ENCODE results near the gene CAPSL.
A peak's percentile ranks its signal among the peaks of the same experiment; 100 is the strongest.
"Not testable (repeated sequence)": the region's sequence is repeated elsewhere in the genome, so short reads cannot be mapped to it uniquely, and the experiment has no call there.

CAPSL gene

GRCh38 chr5:35938568-35939227 lies at the start of gene CAPSL:
TSS of gene CAPSL (minus strand) at chr5:35938622. CDS start at chr5:35921120, 17,502 bp downstream.
- no peak for DNase-seq

- DNase-seq: no peak
Observed at GRCh38 chr5:35987776-35988175, 49.4 kb upstream of the CAPSL start.

GRCh38 chr5:35979715-35980114 lies 41.3 kb upstream of the CAPSL start:
- no peak for DNase-seq

GRCh38 chr5:35976859-35977258 lies 38.4 kb upstream of the CAPSL start:
- DNase-seq: not testable (repeated sequence)

- DNase-seq: no peak
Observed at GRCh38 chr5:35974570-35974969, 36.1 kb upstream of the CAPSL start.

GRCh38 chr5:35971878-35972210 lies 33.4 kb upstream of the CAPSL start:
- no peak for DNase-seq

GRCh38 chr5:35971186-35971877 lies 32.9 kb upstream of the CAPSL start:
- no peak for DNase-seq

- DNase-seq: no peak
Observed at GRCh38 chr5:35963381-35963843, 25.0 kb upstream of the CAPSL start.

- no peak for DNase-seq
Observed at GRCh38 chr5:35960328-35960727, 21.9 kb upstream of the CAPSL start.

- no peak for DNase-seq
Observed at GRCh38 chr5:35956429-35956828, 18.0 kb upstream of the CAPSL start.

- DNase-seq: peak in 1 of 2 donors; percentile 3
Observed at GRCh38 chr5:35954175-35954574, 15.8 kb upstream of the CAPSL start.

GRCh38 chr5:35947085-35947484 lies 8.7 kb upstream of the CAPSL start:
- no peak for DNase-seq

GRCh38 chr5:35939639-35940038 lies 1.2 kb upstream of the CAPSL start:
- no peak for DNase-seq

- peak; percentile 64 to 76 for DNase-seq
Observed at GRCh38 chr5:35926389-35927051, 11.9 kb downstream of the CAPSL start.

GRCh38 chr5:35924950-35925722 lies 13.3 kb downstream of the CAPSL start:
- DNase-seq: peak; percentile 78 to 87

GRCh38 chr5:35924122-35924949 lies 14.1 kb downstream of the CAPSL start:
- no peak for DNase-seq

GRCh38 chr5:35922468-35922867 lies 16.0 kb downstream of the CAPSL start:
- DNase-seq: no peak

GRCh38 chr5:35921930-35922329 lies 16.5 kb downstream of the CAPSL start:
- no peak for DNase-seq

- DNase-seq: no peak
Observed at GRCh38 chr5:35920890-35921289, 17.5 kb downstream of the CAPSL start.

- no peak for DNase-seq
Observed at GRCh38 chr5:35919191-35919590, 19.2 kb downstream of the CAPSL start.

GRCh38 chr5:35908814-35909213 lies 29.6 kb downstream of the CAPSL start:
- DNase-seq: no peak

GRCh38 chr5:35908228-35908627 lies 30.2 kb downstream of the CAPSL start:
- no peak for DNase-seq
